Calu3 (cell line): ENCODE data around the gene ZNF835. TPM values are rescaled to one million over a fixed set of nuclear protein-coding genes. Genes with fewer than 3 reads are reported as not detected.

ENCODE experiments used
- BruUV-seq: library from RNA; stranded (reverse); fragments of 400-500 nt; replicated peaks from 2 replicates; lab custom pipeline; 2021; lab: Mats Ljungman, UMichigan
- CTCF ChIA-PET: fragments of 300-600 bp; sonication (Branson Sonifier 250); formaldehyde crosslinking; loops from one replicate; lab custom pipeline; 2022; ENCODE audit warnings: antibody characterized with exemption; lab: Charles Lee
- DNase-seq: peaks from one replicate; pipeline ENCODE4 v3.0.0; 2022
- H3K27ac Mint-ChIP-seq: one replicate; pipeline ENCODE4 v1.8.0; 2022; ENCODE audit warnings: mixed read lengths; ENCODE audit not compliant: unreplicated experiment
- H3K27me3 Mint-ChIP-seq: one replicate; pipeline ENCODE4 v1.8.0; 2022; ENCODE audit warnings: mixed read lengths; ENCODE audit not compliant: unreplicated experiment
- H3K36me3 Mint-ChIP-seq: one replicate; pipeline ENCODE4 v1.8.0; 2022; ENCODE audit warnings: mild to moderate bottlenecking, moderate library complexity, mixed read lengths; ENCODE audit not compliant: insufficient read depth, unreplicated experiment
- H3K4me1 Mint-ChIP-seq: one replicate; pipeline ENCODE4 v1.8.0; 2022; ENCODE audit warnings: mild to moderate bottlenecking, low read depth, mixed read lengths; ENCODE audit not compliant: unreplicated experiment
- H3K4me3 Mint-ChIP-seq: one replicate; pipeline ENCODE4 v1.8.0; 2022; ENCODE audit warnings: mild to moderate bottlenecking, low read depth, moderate library complexity, mixed read lengths; ENCODE audit not compliant: unreplicated experiment
- H3K9me3 Mint-ChIP-seq: one replicate; pipeline ENCODE4 v1.8.0; 2022; ENCODE audit warnings: low read depth, mixed read lengths; ENCODE audit not compliant: unreplicated experiment
- intact Hi-C: fragments of 100-400 bp; cut with micrococcal nuclease; formaldehyde crosslinking; loops from one replicate; pipeline ENCODE4 v1.10.0; 2022; ENCODE audit not compliant: unreplicated experiment
- total RNA-seq: library from RNA; stranded (reverse); gene quantifications from 2 replicates; pipeline ENCODE4 v1.2.3, GENCODE V29; 2022
- TF ChIP-seq, protein P1 (sequence below): fragments of 200-600 bp; IDR thresholded peaks from one replicate; pipeline ENCODE4 v1.8.0; 2022; ENCODE audit warnings: antibody characterized with exemption; ENCODE audit not compliant: unreplicated experiment

Gene ZNF835
- total RNA-seq, 1 experiment from 2014 or later, result not detected

GRCh38 chr19:56664511-56664910, 7.0 kb downstream of the ZNF835 start:
- CTCF ChIA-PET, result interaction anchor here (0.6 kb wide), 1 partner anchor 16 kb away, joined by 7 read pairs; no protein-coding TSS in a partner anchor
- no peaks in the 10 kb centered on the region for H3K27me3 Mint-ChIP-seq

DNA sequence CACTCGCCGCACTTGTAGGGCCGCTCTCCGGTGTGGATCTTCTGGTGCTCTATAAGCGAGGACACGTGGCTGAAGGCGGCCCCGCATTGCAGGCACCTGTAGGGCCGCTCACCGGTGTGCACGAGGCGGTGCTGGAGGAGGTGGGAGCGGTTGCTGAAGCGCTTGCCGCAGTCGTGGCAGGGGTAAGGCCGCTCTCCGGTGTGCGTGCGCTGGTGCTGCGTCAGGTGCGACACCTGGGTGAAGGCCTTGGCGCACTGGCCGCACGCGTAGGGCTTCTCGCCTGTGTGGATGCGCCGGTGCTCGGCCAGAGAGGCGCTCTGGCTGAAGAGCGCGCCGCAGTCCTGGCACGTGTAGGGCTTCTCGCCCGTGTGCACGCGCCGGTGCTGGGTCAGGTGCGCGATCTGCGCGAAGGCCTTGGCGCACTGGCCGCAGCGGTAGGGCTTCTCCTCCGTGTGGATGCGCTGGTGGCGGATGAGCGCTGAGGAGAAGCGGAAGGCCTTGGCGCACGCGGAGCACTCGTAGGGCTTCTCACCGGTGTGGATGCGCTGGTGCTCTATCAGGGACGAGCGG, 7.5 kb downstream of the ZNF835 start:
- peaks cover 10% of the 10 kb centered on the region for H3K9me3 Mint-ChIP-seq
- H3K4me1 Mint-ChIP-seq, result no peaks in the 10 kb centered on the region
- no peaks in the 10 kb centered on the region for H3K36me3 Mint-ChIP-seq
- no peak for DNase-seq
- TF ChIP-seq, protein P1, sequence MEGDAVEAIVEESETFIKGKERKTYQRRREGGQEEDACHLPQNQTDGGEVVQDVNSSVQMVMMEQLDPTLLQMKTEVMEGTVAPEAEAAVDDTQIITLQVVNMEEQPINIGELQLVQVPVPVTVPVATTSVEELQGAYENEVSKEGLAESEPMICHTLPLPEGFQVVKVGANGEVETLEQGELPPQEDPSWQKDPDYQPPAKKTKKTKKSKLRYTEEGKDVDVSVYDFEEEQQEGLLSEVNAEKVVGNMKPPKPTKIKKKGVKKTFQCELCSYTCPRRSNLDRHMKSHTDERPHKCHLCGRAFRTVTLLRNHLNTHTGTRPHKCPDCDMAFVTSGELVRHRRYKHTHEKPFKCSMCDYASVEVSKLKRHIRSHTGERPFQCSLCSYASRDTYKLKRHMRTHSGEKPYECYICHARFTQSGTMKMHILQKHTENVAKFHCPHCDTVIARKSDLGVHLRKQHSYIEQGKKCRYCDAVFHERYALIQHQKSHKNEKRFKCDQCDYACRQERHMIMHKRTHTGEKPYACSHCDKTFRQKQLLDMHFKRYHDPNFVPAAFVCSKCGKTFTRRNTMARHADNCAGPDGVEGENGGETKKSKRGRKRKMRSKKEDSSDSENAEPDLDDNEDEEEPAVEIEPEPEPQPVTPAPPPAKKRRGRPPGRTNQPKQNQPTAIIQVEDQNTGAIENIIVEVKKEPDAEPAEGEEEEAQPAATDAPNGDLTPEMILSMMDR, result no peak
- no TSS peak for BruUV-seq
- CTCF ChIA-PET, result no interaction called here
- intact Hi-C loops, result no loop called here
- no peaks in the 10 kb centered on the region for H3K27me3 Mint-ChIP-seq
- H3K27ac Mint-ChIP-seq, result no peak overlapping the region
- H3K4me3 Mint-ChIP-seq, result no peak overlapping the region

More at GRCh38 chr19:56664511-56664910, 7.0 kb downstream of the ZNF835 start:
- intact Hi-C loops, result no loop called here
- BruUV-seq, result no TSS peak
- Mint-ChIP-seq H3K27ac (no peak overlapping the region), H3K4me3 (no peak overlapping the region), H3K4me1 (no peaks in the 10 kb centered on the region), H3K36me3 (no peaks in the 10 kb centered on the region), H3K9me3 (peaks cover 9% of the 10 kb centered on the region)
- no peak for DNase-seq
- TF ChIP-seq, protein P1, result no peak

- no peak overlapping the region for H3K4me3 Mint-ChIP-seq
- DNase-seq, result no peak
- intact Hi-C loops, result no loop called here
- no peak overlapping the region for H3K27ac Mint-ChIP-seq
- no peaks in the 10 kb centered on the region for H3K4me1 Mint-ChIP-seq
- CTCF ChIA-PET, result no interaction called here
- H3K9me3 Mint-ChIP-seq, result peaks cover 9% of the 10 kb centered on the region
- TF ChIP-seq, protein P1, result no peak
- no peaks in the 10 kb centered on the region for H3K27me3 Mint-ChIP-seq
- no peaks in the 10 kb centered on the region for H3K36me3 Mint-ChIP-seq
- no TSS peak for BruUV-seq
Measured at GRCh38 chr19:56661248-56661647, 10.3 kb downstream of the ZNF835 start.

DNA sequence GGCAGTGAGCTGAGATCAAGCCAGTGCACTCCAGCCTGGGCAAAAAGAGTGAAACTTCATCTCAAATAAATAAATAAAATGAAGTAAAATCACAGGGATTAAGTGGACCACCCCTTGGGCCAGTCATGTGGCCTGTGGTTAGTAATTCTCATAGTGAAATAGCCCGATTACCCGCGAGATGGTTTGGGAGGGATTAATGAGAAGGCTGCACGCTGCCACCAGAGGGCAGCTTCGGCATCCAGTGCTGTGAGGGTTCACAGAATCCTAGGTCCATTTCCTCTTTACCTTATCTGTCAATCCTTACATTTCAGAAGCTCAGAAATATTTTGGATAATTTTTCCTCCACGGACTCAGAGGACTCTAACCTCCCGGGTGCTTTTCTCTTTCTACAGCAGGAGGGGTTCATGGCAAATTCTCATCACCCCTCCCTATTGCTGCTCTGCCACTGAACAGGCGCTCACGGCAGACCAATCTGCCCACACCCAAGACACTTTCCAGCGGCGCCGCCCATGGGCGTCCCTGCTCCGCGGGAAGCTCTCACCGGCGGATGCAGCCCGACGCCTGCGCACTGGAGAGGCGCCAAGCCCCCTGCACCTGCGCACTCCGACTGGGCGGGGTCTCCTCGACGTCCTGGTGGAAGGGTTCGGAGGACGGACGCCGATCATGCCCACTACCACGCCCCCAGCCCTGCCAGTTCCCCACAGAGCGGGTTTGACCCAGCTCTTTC, 11.0 kb downstream of the ZNF835 start:
- Mint-ChIP-seq H3K4me3 (no peak overlapping the region), H3K27ac (no peak overlapping the region), H3K9me3 (peaks cover 9% of the 10 kb centered on the region), H3K36me3 (no peaks in the 10 kb centered on the region), H3K27me3 (no peaks in the 10 kb centered on the region), H3K4me1 (no peaks in the 10 kb centered on the region)
- TF ChIP-seq, protein P1, result no peak
- BruUV-seq, result no TSS peak
- intact Hi-C loops, result no loop called here
- CTCF ChIA-PET, result no interaction called here
- DNase-seq, result no peak
